Activated CD8-positive, alpha-beta T cell treated with anti-CD3 and anti-CD28 coated beads for 36 hours (primary cell): ENCODE data around the gene EIF1AD. TPM values are rescaled to one million over a fixed set of nuclear protein-coding genes. Genes with fewer than 3 reads are reported as not detected.

Source experiments
- ATAC-seq: fragments of 200-7000 bp; cut with Tn5 transposase; one replicate; pipeline ENCODE4 v1.10.0; 2021; ENCODE audit warnings: mild to moderate bottlenecking, moderate library complexity
- CTCF ChIA-PET: fragments of 350-600 bp; sonication (Branson Sonifier 250); formaldehyde crosslinking; loops from one replicate; lab custom pipeline; 2021; ENCODE audit warnings: antibody characterized with exemption; lab: Charles Lee
- POLR2A ChIA-PET: fragments of 350-600 bp; sonication (Branson Sonifier 250); formaldehyde crosslinking; loops from one replicate; lab custom pipeline; 2021; ENCODE audit warnings: antibody characterized with exemption; lab: Charles Lee
- DNase-seq: peaks from one replicate; pipeline ENCODE4 v3.0.0-alpha.2; 2020
- H3K27ac Mint-ChIP-seq: one replicate; pipeline ENCODE4 v1.8.0; 2021; ENCODE audit warnings: mild to moderate bottlenecking, mixed read lengths
- H3K27me3 Mint-ChIP-seq: one replicate; pipeline ENCODE4 v1.8.0; 2021; ENCODE audit warnings: mixed read lengths
- H3K36me3 Mint-ChIP-seq: one replicate; pipeline ENCODE4 v1.8.0; 2021; ENCODE audit warnings: low read depth, mixed read lengths
- H3K4me1 Mint-ChIP-seq: one replicate; pipeline ENCODE4 v1.8.0; 2021; ENCODE audit warnings: low read depth, mixed read lengths
- H3K4me3 Mint-ChIP-seq: one replicate; pipeline ENCODE4 v1.8.0; 2021; ENCODE audit warnings: mild to moderate bottlenecking, moderate library complexity, mixed read lengths
- H3K9me3 Mint-ChIP-seq: one replicate; pipeline ENCODE4 v1.8.0; 2021; ENCODE audit warnings: mixed read lengths
- CTCF ChIP-seq: fragments of 200-600 bp; IDR thresholded peaks from one replicate; pipeline ENCODE4 v1.8.0; 2022; ENCODE audit warnings: antibody characterized with exemption, mild to moderate bottlenecking
- intact Hi-C: fragments of 100-400 bp; cut with micrococcal nuclease; formaldehyde crosslinking; loops from one replicate; pipeline ENCODE4 v1.10.0; 2022
- total RNA-seq, 2 experiments: library from RNA; stranded (reverse); gene quantifications; one replicate each; pipeline ENCODE4 v1.2.3, GENCODE V29; 2021

The EIF1AD gene
- total RNA-seq, 2 experiments from 2014 or later = 44.4 to 45.6 TPM

DNA sequence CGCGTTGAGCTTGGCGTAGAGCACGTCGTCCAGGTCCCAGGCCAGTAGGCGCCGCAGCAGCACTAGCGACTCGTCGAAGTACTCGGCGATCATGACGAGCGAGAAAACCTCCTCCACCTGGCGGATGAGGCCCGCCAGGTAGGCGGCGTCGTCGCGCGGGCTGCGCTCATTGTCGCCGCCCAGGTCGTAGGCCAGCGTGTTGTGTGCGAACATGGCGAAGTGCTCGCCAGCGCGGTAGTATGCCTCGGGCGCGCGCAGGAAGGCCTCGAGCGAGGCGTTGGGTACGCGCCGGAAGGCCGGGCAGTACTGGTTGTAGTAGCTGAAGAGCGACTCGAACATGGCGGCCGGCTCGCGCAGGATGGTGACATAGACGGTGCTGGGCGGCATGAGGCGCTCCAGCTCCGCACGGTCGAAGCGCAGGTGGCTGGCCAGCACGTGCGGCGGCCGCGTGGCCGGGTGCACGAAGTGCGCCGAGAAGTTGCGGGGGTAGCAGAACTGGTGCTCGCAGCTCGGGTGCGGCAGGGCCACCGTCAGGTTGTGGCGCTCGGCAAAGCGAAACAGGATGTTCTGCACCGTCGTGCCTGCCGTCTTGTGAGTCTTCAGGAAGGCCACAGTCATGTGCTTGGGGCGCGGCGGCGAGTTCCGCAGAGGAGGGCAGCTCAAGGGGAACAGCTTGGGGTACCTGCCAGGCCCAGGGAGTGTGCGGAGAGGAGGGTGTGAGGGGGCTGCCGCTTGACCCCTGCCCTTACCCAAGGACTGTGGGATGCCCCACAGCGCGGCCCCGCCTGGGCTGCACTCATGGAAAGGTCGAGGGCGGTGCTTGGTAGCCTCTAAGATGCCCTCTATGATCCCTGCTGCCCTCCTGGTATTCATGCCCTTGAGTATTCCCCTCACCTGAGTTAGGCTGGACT lies 41.3 kb upstream of the EIF1AD start:
- intact Hi-C loops = no loop called here
- ATAC-seq (no peak), DNase-seq (no peak)
- ChIA-PET POLR2A (no interaction called here), CTCF (interaction anchor here (1.5 to 5.9 kb wide), 10 partner anchors 12 to 323 kb away, joined by 3 to 60 read pairs (median 10); partner anchors contain the start of genes CST6, PACS1, RNASEH2C and SF3B2)
- peaks cover 15% of the 10 kb centered on the region for H3K4me1 Mint-ChIP-seq
- no peak for TF ChIP-seq CTCF
- no peaks in the 10 kb centered on the region for H3K27me3 Mint-ChIP-seq
- no peak overlapping the region for H3K4me3 Mint-ChIP-seq
- no peaks in the 10 kb centered on the region for H3K9me3 Mint-ChIP-seq
- no peaks in the 10 kb centered on the region for H3K36me3 Mint-ChIP-seq
- H3K27ac Mint-ChIP-seq = no peak overlapping the region

- no peaks in the 10 kb centered on the region for H3K9me3 Mint-ChIP-seq
- POLR2A ChIA-PET = no interaction called here
- CTCF ChIA-PET = interaction anchor here (1.4 to 5.9 kb wide), 4 partner anchors 14 to 26 kb away, joined by 4 to 60 read pairs (median 50); partner anchors contain the start of genes PACS1 and SF3B2
- no peaks in the 10 kb centered on the region for H3K27me3 Mint-ChIP-seq
- no peak for TF ChIP-seq CTCF
- H3K4me3 Mint-ChIP-seq = no peak overlapping the region
- intact Hi-C loops = no loop called here
- H3K27ac Mint-ChIP-seq = no peak overlapping the region
- H3K4me1 Mint-ChIP-seq = peaks cover 15% of the 10 kb centered on the region
- ATAC-seq = no peak
- no peak for DNase-seq
- no peaks in the 10 kb centered on the region for H3K36me3 Mint-ChIP-seq
Observed at GRCh38 chr11:66042227-66042995, 40.5 kb upstream of the EIF1AD start.

DNA sequence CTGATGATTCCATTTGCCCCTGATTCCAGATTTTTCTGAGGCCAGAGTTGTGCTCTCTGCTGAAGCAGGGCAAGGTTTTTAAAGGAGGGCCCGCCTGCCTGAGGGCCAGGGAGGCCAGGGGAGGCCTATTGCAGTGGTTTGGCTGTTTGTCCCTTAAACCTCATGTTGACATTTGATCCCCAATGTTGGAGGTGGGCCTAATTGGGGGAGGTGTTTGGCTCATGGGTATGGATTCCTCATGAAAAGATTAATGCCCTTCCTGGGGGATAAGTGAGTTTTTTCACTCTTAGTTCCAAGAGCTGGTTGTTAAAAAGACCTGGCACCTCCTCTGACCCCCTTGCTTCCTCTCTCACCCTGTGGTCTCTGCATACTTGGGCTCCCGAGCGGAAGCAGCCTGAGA lies 37.8 kb upstream of the EIF1AD start:
- H3K27ac Mint-ChIP-seq = no peak overlapping the region
- POLR2A ChIA-PET = no interaction called here
- TF ChIP-seq CTCF = no peak
- H3K4me3 Mint-ChIP-seq = no peak overlapping the region
- intact Hi-C loops = no loop called here
- CTCF ChIA-PET = interaction anchor here (0.5 to 2.2 kb wide), 2 partner anchors 17 to 210 kb away, joined by 3 to 7 read pairs; no protein-coding TSS in a partner anchor
- H3K9me3 Mint-ChIP-seq = no peaks in the 10 kb centered on the region
- peaks cover 2% of the 10 kb centered on the region for H3K27me3 Mint-ChIP-seq
- ATAC-seq = no peak
- peaks cover 4% of the 10 kb centered on the region for H3K4me1 Mint-ChIP-seq
- DNase-seq = no peak
- no peaks in the 10 kb centered on the region for H3K36me3 Mint-ChIP-seq

DNA sequence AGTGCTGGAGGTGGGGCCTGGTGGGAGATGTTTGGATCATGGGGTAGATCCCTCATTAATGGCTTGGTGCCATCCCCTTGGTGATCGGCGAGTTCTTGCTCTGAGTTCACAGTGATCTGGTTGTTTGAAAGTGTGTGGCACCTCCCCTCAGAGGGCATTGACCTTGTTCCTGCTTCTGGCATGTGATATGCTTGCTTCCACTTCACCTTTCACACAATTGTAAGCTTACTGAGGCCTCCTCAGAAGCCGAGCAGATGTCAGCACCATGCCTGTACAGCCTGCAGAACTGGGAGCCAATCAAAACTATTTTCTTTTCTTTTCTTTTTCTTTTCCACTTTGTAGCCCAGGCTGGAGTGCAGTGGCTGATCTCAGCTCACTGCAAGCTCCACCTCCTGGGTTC lies 35.4 kb upstream of the EIF1AD start:
- Mint-ChIP-seq H3K36me3 (no peaks in the 10 kb centered on the region), H3K27ac (no peak overlapping the region), H3K9me3 (no peaks in the 10 kb centered on the region), H3K4me1 (no peaks in the 10 kb centered on the region), H3K4me3 (no peak overlapping the region), H3K27me3 (peaks cover 5% of the 10 kb centered on the region)
- DNase-seq (no peak), ATAC-seq (no peak)
- CTCF ChIA-PET = interaction anchor here (1.6 to 3.1 kb wide), 2 partner anchors 15 to 49 kb away, joined by 3 to 19 read pairs; no protein-coding TSS in a partner anchor
- intact Hi-C loops = no loop called here
- POLR2A ChIA-PET = no interaction called here
- TF ChIP-seq CTCF = no peak
